ENCODE data around the gene HLA-A. TPM values are rescaled to one million over a fixed set of nuclear protein-coding genes. Genes with fewer than 3 reads are reported as not detected.
A peak's percentile ranks its signal among the peaks of the same experiment; 100 is the strongest.

HLA-A gene
- total RNA-seq, 1 experiment from 2014 or later = 451 TPM

- H3K27me3 Mint-ChIP-seq (ENCODE audit: unreplicated experiment) = no peaks in the 10 kb centered on the region
- H3K36me3 Mint-ChIP-seq (ENCODE audit: insufficient read depth, unreplicated experiment) = peaks cover 25% of the 10 kb centered on the region
- BruUV-seq (replicated peaks) = no TSS peak
- DNase-seq = no peak
- CTCF ChIA-PET = no interaction called here
- peaks cover 4% of the 10 kb centered on the region for H3K9me3 Mint-ChIP-seq (ENCODE audit: low read depth, unreplicated experiment)
- H3K4me1 Mint-ChIP-seq (ENCODE audit: low read depth, unreplicated experiment) = peaks cover 20% of the 10 kb centered on the region
- H3K27ac Mint-ChIP-seq (ENCODE audit: unreplicated experiment) = no peak overlapping the region
- no peak overlapping the region for H3K4me3 Mint-ChIP-seq (ENCODE audit: low read depth, unreplicated experiment)
- intact Hi-C loops (cut with micrococcal nuclease; ENCODE audit: unreplicated experiment) = no loop called here
- TF ChIP-seq, protein P1, sequence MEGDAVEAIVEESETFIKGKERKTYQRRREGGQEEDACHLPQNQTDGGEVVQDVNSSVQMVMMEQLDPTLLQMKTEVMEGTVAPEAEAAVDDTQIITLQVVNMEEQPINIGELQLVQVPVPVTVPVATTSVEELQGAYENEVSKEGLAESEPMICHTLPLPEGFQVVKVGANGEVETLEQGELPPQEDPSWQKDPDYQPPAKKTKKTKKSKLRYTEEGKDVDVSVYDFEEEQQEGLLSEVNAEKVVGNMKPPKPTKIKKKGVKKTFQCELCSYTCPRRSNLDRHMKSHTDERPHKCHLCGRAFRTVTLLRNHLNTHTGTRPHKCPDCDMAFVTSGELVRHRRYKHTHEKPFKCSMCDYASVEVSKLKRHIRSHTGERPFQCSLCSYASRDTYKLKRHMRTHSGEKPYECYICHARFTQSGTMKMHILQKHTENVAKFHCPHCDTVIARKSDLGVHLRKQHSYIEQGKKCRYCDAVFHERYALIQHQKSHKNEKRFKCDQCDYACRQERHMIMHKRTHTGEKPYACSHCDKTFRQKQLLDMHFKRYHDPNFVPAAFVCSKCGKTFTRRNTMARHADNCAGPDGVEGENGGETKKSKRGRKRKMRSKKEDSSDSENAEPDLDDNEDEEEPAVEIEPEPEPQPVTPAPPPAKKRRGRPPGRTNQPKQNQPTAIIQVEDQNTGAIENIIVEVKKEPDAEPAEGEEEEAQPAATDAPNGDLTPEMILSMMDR (IDR thresholded peaks at IDR 0.05; ENCODE audit: unreplicated experiment) = no peak
Measured at GRCh38 chr6:29924287-29924686, 18.0 kb upstream of the HLA-A start.

GRCh38 chr6:29924731-29925130, 17.6 kb upstream of the HLA-A start:
- H3K4me1 Mint-ChIP-seq (ENCODE audit: low read depth, unreplicated experiment) = peaks cover 20% of the 10 kb centered on the region
- no peak overlapping the region for H3K4me3 Mint-ChIP-seq (ENCODE audit: low read depth, unreplicated experiment)
- TF ChIP-seq, protein P1 (IDR thresholded peaks at IDR 0.05; ENCODE audit: unreplicated experiment) = no peak
- H3K27ac Mint-ChIP-seq (ENCODE audit: unreplicated experiment) = peak overlapping the region; percentile 76
- peaks cover 4% of the 10 kb centered on the region for H3K9me3 Mint-ChIP-seq (ENCODE audit: low read depth, unreplicated experiment)
- intact Hi-C loops (cut with micrococcal nuclease; ENCODE audit: unreplicated experiment) = no loop called here
- peaks cover 25% of the 10 kb centered on the region for H3K36me3 Mint-ChIP-seq (ENCODE audit: insufficient read depth, unreplicated experiment)
- H3K27me3 Mint-ChIP-seq (ENCODE audit: unreplicated experiment) = no peaks in the 10 kb centered on the region
- CTCF ChIA-PET = no interaction called here
- peak; percentile 16 for DNase-seq
- no TSS peak for BruUV-seq (replicated peaks)

- BruUV-seq (replicated peaks) = no TSS peak
- peak overlapping the region; percentile 76 for H3K27ac Mint-ChIP-seq (ENCODE audit: unreplicated experiment)
- peak overlapping the region; percentile 88 for H3K4me3 Mint-ChIP-seq (ENCODE audit: low read depth, unreplicated experiment)
- intact Hi-C loops (cut with micrococcal nuclease; ENCODE audit: unreplicated experiment) = no loop called here
- CTCF ChIA-PET = no interaction called here
- DNase-seq = no peak
- peaks cover 25% of the 10 kb centered on the region for H3K36me3 Mint-ChIP-seq (ENCODE audit: insufficient read depth, unreplicated experiment)
- H3K27me3 Mint-ChIP-seq (ENCODE audit: unreplicated experiment) = no peaks in the 10 kb centered on the region
- peaks cover 4% of the 10 kb centered on the region for H3K9me3 Mint-ChIP-seq (ENCODE audit: low read depth, unreplicated experiment)
- H3K4me1 Mint-ChIP-seq (ENCODE audit: low read depth, unreplicated experiment) = peaks cover 20% of the 10 kb centered on the region
- TF ChIP-seq, protein P1 (IDR thresholded peaks at IDR 0.05; ENCODE audit: unreplicated experiment) = no peak
Measured at GRCh38 chr6:29925321-29925720, 17.0 kb upstream of the HLA-A start.

DNA sequence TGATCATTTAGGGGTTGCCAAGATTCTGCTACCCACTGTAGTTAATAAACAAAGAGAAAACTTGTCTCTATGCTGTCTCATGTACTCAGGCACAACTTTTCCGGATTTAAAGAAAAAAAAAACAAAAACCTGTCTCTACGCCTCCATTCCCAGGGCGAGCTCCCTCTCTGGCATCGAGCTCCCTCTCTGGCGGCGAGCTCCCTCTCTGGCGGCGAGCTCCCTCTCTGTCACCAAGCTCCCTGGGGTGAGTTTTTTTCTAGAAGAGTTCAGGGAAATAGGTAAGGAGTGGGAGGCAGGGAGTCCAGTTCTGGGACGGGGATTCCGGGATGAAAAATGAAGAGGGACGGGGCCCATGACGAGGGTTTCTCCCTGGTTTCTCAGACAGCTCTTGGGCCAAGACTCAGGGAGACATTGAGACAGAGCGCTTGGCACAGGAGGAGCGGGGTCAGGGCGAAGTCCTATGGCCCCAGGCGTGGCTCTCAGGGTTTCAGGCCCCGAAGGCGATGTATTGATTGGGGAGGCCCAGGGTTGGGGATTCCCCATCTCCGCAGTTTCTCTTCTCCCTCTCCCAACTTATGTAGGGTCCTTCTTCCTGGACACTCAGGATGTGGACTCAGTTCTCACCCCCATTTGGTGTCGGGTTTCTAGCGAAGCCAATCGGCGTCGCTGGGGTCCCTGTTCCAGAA, 16.5 kb upstream of the HLA-A start:
- Mint-ChIP-seq H3K36me3 (ENCODE audit: insufficient read depth, unreplicated experiment) (peaks cover 25% of the 10 kb centered on the region), H3K4me3 (ENCODE audit: low read depth, unreplicated experiment) (peak overlapping the region; percentile 88), H3K4me1 (ENCODE audit: low read depth, unreplicated experiment) (peaks cover 20% of the 10 kb centered on the region), H3K27me3 (ENCODE audit: unreplicated experiment) (no peaks in the 10 kb centered on the region), H3K9me3 (ENCODE audit: low read depth, unreplicated experiment) (peaks cover under 1% of the 10 kb centered on the region), H3K27ac (ENCODE audit: unreplicated experiment) (peak overlapping the region; percentile 76)
- DNase-seq = peak; percentile 41
- intact Hi-C loops (cut with micrococcal nuclease; ENCODE audit: unreplicated experiment) = no loop called here
- BruUV-seq (replicated peaks) = no TSS peak
- CTCF ChIA-PET = no interaction called here
- TF ChIP-seq, protein P1 (IDR thresholded peaks at IDR 0.05; ENCODE audit: unreplicated experiment) = no peak

Data from Calu3 (cell line).